Fibroblast of peridontal ligament (primary cell): ENCODE results near the gene SNAPC4.
"Not testable (repeated sequence)": the region's sequence is repeated elsewhere in the genome, so short reads cannot be mapped to it uniquely, and the experiment has no call there.

ENCODE experiments used
- DNase-seq: peaks from one replicate; pipeline ENCODE4 v3.0.0-alpha.2; 2010; ENCODE audit errors: extremely low read depth

Gene SNAPC4

DNA sequence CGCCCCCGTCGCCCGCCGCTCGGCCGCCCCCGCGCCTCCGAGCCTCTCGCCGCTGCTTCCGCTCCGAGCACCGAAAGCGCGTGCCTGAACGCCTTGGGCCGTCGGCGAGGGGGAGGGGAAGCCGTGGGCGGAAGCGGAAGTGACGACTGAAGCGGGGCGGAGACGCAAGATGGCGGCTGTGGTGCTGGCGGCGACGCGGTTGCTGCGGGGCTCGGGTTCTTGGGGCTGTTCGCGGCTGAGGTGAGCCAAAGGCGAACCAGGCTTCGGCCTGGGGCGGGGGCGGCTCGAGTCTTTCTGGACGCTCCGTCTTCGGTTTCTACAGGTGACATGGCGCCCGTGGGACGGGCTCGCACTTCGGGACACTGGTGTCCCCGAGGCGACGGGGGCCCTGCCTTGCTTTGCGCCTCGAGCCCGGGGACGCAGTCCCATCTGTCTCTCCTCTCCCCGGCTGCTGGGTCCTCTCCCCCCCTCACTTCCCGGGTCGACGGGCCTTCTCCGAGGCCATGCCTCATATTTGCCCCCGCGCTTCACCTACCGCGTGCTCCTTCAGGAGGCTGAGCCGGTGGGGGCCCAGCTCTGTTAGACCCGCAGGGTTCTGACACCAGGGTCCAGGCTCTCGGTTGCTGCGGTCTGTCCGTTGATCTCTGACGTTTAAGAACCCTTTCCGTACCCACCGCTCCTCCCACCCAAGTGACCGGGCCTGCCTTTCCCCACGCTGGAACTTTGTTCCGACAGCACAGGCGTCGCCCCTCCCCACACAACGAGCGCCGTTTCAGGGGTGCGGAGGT lies 10.7 kb upstream of the SNAPC4 start, which contains the start of the genes ENTR1 and PMPCA:
TSS of gene ENTR1 (minus strand) at position 115 of the 788 bp plus-strand sequence. CDS start 217 bp downstream, outside the sequence.
TSS of gene PMPCA (plus strand) at position 159 of the 788 bp plus-strand sequence. CDS start at position 170, 11 bp downstream.
- peak; percentile 79 for DNase-seq

DNA sequence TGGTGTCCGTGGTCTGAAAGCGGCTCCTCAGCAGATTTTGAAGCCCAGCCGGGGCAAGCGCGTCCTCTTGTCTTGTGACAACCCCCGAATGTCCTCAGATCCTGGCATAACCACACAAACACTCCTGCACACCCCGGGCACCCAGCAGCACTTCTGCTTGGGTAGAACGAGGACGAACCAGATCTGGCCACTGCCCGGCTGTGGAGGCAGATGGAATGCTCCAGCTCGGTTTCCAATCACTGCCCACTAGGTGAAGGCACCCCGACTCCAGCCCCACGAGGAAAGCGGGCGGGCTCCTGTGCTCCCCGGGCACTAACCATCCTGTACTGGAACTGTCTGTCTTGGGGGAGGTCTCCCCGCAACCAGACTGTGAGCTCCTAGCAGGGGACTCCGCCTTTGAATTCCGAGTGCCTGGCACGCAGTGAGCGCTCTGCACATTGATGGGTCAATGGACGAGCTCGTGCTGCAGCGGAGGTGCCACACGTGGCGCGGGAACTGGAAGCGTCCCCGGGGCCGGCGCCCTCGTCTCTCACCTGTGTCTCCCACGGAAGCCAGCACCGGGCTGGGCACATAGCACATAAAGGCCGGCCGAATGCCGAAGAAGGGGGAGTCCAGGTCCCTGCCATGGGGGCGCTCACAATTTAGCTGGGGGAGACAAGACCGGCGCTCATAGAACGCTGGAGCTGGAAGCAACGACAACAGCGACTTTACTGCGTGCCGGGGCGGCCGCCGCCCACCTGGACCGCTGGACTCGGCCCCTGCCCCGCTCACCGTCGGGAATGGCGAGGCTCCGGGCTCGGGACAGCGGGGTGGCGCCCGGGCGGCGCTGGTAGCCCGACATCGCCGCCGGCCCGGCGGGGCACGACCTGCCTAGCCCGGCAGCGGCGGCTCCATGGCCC lies 9.8 kb upstream of the SNAPC4 start:
- peak; percentile 22 for DNase-seq

DNA sequence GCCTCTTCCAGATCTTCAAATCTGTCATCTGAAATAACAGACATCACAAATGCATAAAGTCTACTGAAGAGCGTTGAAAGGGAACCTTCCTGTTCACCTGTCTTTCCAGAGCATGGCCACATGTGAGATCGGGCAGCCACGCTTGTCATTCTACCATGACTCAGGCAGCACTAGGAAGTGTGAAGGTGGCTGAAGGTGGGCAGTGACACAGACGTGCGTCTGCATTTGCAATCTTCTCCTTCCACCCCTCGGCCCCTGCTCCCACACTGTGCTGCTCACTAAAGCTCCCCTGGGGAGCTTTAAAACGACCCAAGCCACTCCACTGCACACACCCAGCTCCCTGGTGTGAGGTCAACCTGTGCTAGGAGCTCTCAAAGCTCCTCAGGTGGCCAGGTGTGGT lies 7.9 kb upstream of the SNAPC4 start:
- no peak for DNase-seq

DNA sequence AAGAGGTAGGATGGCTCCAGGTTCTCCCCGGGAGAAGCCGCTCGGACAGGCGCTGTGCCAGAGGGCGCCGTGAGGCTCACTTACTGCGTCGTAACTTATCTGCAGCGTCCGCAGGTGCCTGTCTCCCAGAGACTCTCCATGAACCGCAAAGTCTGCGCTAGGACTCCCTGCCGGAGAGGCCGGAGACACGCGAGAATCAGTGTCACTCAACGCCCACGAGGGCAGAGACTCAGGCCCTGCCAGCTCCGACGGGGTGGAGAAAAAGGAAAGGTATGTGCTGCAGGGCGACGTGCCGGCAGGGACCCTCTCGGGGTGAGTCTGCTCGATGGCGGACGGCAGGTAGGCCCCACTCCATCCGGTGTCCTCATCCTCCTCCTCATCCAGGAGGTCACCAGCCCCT lies 7.1 kb upstream of the SNAPC4 start:
- not testable (repeated sequence) for DNase-seq

DNA sequence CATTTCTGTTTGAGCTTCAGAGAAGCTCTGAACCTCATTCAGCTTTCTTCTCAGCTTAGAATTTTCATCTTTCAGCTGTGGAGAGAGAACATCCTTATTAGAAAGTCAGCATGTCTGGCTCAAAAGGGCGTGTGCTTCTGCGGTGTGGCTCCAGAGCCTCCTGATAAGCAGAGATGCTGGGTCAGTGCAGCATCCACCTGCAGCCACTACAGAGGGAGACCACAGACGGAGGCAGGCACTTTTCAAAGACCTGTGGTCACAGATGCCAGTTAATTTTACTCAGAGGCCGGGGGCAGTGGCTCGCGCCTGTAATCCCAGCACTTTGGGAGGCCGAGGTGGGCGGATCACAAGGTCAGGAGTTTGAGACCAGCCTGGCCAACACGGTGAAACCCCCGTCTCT lies 5.9 kb upstream of the SNAPC4 start:
- not testable (repeated sequence) for DNase-seq

DNA sequence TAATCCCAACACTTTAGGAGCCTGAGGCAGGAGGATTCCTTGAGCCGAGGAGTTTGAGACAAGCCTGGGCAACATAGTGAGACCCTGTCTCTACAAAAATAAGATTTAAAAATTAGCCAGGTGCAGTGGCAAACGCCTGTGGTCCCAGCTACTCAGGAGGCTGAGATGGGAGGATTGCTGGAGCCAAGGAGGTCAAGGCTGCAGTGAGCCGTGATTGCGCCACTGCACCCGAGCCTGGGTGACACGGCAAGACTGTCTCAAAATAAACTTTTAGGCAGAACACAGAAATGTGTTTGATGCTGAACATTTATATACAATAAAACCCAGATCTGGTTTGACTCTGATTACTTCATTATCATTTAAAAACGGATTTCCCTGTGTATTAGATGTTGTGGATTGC lies 5.5 kb upstream of the SNAPC4 start:
- no peak for DNase-seq

DNA sequence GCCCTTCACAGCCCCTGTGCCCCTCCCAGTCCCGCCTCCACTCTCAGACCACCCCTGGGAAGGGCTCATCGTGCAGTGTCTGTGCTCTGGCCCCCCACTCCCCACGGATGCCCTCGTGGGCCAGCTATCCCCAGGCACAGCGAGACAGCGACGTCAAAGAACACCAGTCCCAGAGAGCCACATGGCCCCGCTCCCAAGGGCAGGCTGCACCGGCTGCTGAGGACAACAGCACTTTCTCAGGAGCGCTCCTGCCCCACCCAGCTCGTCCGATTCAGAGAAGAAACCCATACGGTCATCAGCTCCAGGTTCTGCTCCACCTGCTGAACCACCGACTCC lies 4.8 kb upstream of the SNAPC4 start:
- DNase-seq: no peak

DNA sequence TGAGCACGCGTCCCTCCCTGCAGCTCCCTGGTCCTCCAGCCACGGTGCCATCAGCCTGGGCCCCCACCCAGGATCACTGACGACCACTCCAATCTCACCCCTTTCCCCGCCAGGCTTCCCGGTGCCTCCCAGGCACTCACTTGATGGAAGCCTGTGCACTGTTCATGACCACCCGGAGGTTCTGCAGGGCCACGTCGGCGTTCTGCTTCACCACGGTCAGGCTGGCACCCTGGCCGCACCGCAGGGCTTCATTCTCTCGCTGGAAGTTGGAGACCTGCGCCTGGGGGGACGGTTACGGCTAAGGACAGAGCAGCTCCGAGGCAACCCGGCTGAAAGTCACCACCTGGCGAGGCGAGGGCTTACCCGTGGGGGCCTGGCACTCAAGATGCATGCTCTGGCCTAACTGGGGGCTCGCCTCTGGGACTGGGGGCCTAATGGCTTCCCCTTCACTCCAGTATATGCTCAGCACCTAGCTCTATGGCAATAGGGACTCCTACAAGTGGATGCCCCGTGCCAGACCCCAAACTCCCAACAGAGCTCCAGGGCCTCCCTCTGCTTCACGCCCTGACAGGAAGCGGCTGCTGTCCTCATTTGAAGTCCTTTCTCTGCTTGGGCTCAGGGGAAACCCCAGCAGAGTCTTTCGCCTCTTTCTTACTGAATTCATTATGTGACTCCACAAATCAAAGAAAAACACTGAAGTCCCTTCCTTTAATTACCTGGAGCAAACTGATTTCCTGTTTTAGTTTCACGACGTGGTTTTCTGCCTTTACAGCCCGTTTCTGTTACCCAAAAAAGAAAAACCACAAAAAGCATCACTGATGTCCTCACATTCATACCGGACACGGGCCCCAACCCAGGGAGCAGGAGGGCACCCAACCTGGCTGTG lies 4.2 kb upstream of the SNAPC4 start:
- no peak for DNase-seq

DNA sequence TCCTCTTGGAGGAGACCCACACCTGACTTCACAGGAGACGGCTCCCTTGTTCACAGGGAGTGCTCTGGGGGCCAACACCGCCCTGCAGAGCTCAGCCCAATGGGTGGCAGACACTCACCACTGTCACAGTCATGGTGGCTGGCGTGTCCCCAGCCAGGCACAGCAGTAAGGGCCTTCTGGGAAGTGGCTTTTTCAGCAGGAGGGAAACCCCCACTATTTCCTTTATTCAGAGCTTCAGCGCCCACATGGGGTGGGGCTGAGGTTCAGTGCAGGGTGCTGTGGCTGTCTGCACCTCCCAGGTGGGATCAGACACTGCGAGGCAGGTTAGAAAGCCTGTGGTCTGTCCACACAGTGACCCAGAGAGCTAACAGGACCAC lies 3.6 kb upstream of the SNAPC4 start:
- DNase-seq: no peak

DNA sequence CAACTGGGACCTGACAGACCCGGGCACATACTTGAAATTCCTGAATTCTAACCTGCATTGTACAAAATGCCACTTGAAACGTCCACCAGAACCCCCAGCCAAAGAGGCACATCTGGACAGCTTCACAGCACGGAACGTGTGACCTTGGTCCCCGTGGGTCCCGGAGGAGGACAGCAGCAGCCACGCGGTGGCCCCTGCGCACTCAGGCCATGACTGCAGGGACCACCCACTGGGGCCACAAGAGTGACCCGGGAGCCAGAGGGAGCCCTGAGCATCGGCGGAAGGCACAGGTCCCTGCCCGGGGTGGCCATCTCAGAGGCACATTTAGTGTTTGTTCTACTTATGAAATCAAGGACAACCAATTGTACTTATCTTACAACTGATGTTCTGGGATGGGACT lies 2.1 kb upstream of the SNAPC4 start:
- no peak for DNase-seq

DNA sequence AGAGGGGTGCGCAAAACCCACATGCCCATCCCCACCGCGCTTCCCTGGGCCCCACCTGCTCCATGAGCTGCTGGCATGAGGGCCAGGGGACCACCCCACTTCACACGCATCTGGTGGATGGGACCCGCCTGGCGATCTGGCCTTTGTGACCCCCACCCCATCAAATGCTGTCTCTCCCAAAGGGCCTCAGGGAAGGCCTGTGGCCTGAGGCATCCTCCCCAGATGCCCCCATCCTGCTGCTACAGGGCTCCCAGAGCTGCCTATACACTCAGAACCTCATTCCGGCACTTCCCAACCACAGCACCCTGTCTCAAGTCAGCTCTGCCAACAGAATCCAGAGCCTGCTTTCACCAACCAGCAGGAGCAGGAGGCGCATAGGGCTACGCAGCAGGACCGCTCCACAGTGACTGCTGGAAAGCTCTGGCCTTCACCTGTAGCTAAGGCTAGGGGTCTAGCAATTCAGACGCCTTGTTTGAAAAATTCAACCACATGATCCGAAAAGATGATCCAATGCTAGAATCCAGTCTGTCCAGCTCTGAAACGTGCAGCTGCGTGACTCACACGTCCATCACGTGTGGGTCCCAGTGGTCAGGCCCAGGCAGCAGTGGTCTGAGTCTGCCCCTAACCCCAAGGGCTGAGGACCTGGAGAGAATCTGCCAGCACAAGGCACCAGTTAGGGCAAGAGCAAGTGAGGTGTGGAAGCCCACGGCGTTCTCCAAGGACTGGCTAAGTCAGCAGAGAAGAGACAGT lies 1.4 kb upstream of the SNAPC4 start:
- DNase-seq: no peak

DNA sequence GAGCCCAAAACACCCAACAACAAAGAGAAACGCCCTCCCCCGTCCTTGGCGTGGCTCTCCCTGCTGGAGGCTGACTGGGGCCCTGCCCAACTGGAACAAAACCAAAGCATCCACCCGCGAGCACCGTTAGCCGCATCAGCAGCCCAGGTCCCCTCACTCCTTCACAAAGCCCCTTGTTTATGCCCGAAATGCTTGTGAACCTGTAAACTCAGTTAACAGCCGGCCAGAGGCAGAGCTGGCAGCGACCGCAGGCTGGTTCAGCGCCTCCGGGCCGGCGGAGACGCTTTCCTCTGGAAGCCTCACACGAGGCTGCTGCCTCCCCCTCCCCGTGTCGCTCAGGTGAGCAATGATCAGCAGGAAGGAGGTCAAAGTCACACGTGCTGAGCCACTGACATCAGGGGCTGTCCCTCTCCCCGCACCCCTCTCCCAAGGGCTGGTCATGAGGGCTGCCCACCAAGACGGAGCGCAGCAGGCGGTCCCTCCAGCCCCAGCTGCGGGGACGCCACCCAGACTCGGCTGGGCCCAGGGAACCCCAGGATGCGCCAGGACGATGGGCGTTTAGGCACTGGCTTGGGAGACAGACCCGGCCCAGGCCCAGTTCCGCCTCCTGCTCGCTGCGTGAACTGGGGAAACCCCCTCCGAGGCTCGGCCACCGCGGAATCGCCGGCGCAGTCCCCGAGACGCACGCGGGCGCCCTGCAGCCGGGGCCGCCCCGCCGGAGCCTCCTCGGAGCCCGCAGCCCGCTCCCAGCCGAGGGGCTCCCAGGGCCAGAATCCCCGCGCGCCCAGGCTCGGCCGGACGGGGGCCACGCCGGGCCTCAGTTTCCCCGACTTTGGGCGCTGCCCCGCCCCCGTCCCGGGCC lies 563 bp downstream of the SNAPC4 start:
- DNase-seq: no peak

DNA sequence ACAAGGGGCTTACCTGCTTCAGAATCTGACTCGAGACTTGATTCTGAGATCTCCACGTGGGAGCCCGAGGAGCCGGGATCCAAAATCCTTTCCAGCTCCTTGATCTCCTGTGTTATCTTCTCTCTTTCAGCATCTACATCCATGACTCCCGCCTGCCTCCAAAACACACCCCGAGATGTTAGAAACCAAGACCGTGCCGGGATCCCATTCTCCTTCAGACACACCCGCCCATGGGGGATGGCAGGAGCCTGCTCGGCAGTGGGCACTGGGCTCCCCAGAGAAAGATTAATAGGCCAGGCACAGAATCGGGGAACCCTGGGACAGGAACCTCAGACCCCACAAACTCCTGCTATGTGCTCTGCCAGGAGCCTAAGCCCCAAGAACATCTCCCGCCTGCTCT lies 1.7 kb downstream of the SNAPC4 start:
- no peak for DNase-seq

DNA sequence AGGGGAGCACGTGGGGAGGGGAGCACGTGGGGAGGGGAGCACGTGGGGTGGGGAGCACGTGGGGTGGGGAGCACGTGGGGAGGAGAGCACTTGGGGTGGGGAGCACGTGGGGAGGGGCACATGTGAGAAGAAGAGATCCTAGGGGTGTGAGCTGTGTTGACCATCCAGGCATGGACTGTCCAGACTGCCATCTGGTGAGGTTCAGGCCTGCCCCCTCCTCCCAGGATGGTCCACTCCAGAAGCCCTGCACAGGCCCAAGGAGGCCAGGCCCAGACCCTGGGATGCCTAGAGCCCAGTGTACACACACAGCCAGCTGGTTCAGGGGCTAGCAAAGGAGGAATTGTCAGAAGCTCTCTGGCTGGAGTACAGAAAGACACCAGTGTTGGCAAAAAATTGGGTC lies 2.3 kb downstream of the SNAPC4 start:
- DNase-seq: no peak

DNA sequence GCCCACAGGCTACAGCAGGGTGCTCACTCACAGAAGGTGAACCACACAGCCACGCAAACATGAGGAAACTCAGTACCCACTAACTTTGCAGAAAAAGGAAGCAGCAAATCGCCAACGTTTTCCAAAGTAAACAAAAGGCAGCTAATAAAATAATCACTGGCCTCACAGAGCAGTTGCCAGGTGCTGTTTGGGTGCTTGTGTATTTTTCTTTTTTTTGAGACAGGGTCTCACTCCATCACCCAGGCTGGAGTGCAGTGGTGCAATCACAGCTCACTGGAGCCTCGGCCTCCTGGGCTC lies 3.8 kb downstream of the SNAPC4 start:
- no peak for DNase-seq

DNA sequence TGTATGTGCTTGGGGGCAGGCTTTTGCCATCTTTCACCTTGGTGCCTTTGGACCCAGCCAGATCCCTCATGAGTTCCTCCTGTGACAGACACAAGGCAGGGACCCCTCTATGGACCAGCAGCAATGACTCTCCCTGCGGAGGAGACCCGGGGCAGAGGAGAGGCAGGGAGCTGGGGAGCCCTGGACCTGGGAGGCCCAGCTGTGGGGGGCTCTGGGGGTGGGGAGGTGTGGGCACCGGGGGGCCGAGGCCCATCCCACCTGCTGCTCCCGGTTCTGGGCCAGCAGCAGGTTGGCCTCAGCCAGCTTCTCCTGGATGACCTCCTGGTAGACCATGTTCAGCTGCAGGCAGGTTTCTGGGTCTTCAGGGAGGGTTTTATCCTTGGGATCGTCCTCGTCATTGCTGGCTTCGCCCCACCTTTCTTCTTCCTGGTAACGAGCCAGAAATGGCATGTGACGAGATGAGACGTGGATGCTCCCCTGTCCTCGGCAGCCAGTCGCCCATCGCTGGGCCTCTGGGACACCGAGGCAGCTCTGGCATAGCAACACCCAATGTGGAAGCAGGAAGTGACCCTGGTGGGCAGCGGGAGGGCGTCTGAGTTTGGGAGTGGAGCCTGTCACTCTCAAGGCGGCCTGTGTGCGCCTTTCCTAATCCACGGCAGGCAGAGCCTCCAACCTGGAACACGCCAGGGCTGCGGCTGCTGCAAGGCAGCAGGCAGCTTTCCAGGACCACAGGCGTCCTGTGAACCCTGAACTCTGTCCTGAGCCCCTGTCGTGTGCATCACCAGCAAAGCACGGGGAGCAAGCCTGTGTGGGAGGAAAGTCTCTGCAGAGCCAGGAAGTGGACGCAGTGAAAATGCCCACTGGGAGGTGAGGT lies 4.4 kb downstream of the SNAPC4 start:
- DNase-seq: no peak

DNA sequence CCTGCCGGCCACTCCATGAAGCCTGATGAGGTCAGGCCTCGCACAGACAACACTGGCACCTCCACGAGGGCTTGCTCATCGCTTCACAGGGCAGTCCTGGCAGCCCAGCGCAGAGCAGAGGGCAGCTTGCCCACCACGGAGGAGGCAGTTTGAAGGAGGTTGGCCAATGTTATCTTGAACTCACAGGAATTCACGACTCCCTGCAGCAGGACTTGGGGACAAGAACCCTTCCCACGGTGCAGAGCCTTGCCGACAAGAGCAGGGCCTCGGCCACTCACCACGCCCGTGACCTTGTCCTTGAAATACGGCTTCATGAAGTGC lies 5.0 kb downstream of the SNAPC4 start:
- no peak for DNase-seq

DNA sequence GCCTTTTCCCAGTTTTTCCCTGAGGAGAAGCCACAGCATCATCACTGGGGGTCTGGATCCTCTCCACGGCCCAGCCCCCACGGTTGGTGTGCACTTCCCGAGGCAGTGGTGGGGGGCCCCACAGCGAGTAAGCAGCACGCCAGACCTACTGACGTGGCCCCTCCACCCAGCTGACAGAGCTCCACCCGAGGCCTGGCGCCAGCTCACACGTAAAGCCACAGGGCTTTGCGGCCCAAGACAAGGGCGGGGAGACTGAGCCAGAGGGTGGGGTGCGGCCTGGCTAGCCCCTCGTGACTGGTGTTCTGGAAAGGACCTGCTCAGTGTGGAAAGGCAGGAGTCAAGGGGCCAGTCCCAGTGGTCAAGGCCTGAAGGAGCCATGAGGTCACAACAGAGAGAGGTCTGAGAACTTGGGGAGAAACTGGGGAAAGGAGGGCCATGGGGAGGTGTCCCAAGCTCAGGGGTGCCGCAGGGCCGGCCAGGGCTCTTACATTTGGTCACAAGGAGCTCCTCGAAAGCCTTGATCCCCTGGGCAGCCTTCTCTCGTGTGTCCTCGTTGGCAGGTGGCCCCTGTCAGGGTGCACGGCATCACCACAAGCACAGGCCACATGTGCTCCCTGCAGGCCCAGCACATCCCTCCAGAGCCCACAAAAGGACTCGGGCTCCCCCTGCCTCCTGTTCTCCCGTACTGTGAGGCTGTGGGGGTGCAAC lies 5.5 kb downstream of the SNAPC4 start:
- no peak for DNase-seq

DNA sequence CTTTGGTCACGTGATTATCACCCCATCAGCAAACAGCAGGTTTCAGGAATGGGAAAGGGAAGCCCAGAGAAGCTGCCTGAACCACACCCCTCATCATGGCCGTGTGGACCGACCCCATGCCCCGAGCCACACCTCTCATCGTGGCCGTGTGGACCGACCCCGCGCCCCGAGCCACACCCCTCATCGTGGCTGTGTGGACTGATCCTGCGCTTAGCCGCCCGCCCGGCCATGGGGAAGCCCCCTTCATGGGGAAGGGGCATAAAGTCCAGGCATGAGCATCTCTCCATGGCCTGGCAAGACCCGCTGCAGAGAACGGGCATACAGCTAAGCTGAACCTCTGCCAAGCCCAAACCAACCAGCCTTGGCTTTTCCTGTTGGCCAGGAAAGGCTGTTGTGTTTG lies 6.4 kb downstream of the SNAPC4 start:
- no peak for DNase-seq
